Right cardiac atrium (tissue), 5 donors: Measurements from ENCODE around the gene PATL2. TPM values are rescaled to one million over a fixed set of nuclear protein-coding genes. Genes with fewer than 3 reads are reported as not detected.
A peak's percentile ranks its signal among the peaks of the same experiment; 100 is the strongest.

Experiments used
- ATAC-seq, 2 donors: fragments of 200-7000 bp; cut with Tn5 transposase; one replicate each; pipeline versions ENCODE4 v1.8.0 to v1.9.1; 2020; ENCODE audit warnings: moderate library complexity in 2 of 2, mild to moderate bottlenecking in 1 of 2
- DNase-seq, 3 donors: peaks; one replicate each; pipeline ENCODE4 v3.0.0-alpha.2; 2020
- H3K27ac ChIP-seq: one replicate; pipeline ENCODE4 v1.5.1; 2013; ENCODE audit warnings: mild to moderate bottlenecking, low read length, control low read depth, moderate library complexity
- H3K27me3 ChIP-seq: one replicate; pipeline ENCODE4 v1.6.1; 2013; ENCODE audit not compliant: control insufficient read depth, insufficient read depth
- H3K4me1 ChIP-seq: one replicate; pipeline ENCODE4 v1.6.1; 2013; ENCODE audit warnings: low read length; ENCODE audit not compliant: control insufficient read depth, insufficient read depth
- H3K4me3 ChIP-seq: one replicate; pipeline ENCODE4 v1.5.1; 2013; ENCODE audit warnings: low read length, control low read depth
- H3K9me3 ChIP-seq: one replicate; pipeline ENCODE4 v1.6.1; 2013; ENCODE audit warnings: low read length; ENCODE audit not compliant: control insufficient read depth
- WGBS: extraction: QIAGEN DNeasy Blood & Tissue Kit; methylation state at CpG from one replicate; pipeline ENCODE4 v1.1.7; 2013; 5-methylcytosine and 5-hydroxymethylcytosine counted together
- intact Hi-C, 4 donors: fragments of 100-400 bp; cut with DNase I; formaldehyde crosslinking; loops; one replicate each; pipeline versions ENCODE4 v1.11.0 to v1.14.0; 2022 to 2023
- polyA plus RNA-seq: library from polyadenylated mRNA; stranded (reverse); fragments of 200-250 nt; gene quantifications from one replicate; pipeline ENCODE4 v1.2.3, GENCODE V29; 2013
- total RNA-seq, 4 donors: library from RNA; stranded (reverse); fragmentation: NEBNext Ultra II Directional; extraction: Animal tissue kit (Norgen Biotek cat#: 25700); gene quantifications; one replicate each; pipeline ENCODE4 v1.2.1, GENCODE V29; 2021
- donor health status: healthy with polysubstance abuse.
- donor health status: DM: no; HTN: yes; CAD: no.
- donor health status: DM: no; HTN: no; CAD: no.
- donor health status: DM: no; HTN: yes; CAD: no; lungs with severe emphysema.
- donor health status: DM: yes; HTN: yes; CAD: no.

PATL2 gene
- total and polyA plus RNA-seq, 5 donors: 2.4 to 8.3 (median 4.7) TPM

DNA sequence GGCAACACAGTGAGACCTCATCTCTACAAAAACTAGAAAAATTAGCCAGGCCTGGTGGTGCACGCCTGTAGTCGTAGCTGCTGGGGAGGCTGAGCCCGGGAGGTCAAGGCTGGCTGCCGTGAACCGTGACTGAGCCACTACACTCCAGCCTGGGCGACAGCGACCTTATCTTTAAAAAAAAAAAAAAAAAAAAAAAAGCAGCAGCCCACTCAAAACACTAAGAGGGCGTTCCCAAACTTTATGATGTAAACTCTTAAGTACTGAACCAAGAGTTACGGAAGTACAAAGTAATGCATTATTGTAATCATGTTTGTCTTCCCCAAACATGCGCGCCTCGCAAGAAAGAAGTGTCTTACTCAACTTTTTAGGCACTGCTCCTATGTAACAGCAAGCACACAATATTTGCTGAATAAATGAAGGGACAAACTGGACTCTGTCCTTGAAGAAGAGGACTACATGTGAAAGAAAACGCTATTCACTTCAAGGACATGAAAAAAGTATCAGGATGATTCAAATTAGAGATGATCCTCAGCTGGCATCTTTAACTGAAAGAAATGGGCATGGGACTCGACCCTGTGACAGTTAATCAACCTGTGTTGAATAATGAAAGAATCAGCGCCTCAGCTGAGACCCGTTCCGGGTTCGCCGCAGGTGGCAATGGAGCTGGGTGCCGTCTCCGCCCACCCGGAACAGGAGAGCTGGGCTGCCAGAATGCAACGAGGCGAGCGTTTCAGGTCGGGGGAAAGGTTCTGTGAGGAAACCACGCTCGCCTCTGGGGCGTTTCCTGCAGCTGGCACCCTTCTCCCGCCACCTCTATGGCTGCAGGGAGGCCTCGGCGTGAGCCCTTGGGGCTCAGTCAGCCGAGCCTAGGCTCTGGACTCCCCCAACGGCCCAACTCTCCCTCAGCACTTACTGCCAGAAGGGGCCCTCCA, 48.4 kb downstream of the PATL2 start:
- H3K9me3 ChIP-seq: no peaks in the 10 kb centered on the region
- 10% methylated on average over 34 of the region's 34 CpGs for WGBS
- ATAC-seq (peak; percentile 73 to 84), DNase-seq (peak; percentile 73 to 87 (median 85))
- H3K27ac ChIP-seq: peak overlapping the region; percentile 91
- no peaks in the 10 kb centered on the region for H3K4me1 ChIP-seq
- peak overlapping the region; percentile 75 for H3K4me3 ChIP-seq
- intact Hi-C loops: loop anchor here in 3 of 4 donors (2.0 to 5.0 kb wide), 2 partner anchors 66 to 75 kb away; partner anchors contain the start of gene TRIM69 (in 2 of the 3)
- no peaks in the 10 kb centered on the region for H3K27me3 ChIP-seq

DNA sequence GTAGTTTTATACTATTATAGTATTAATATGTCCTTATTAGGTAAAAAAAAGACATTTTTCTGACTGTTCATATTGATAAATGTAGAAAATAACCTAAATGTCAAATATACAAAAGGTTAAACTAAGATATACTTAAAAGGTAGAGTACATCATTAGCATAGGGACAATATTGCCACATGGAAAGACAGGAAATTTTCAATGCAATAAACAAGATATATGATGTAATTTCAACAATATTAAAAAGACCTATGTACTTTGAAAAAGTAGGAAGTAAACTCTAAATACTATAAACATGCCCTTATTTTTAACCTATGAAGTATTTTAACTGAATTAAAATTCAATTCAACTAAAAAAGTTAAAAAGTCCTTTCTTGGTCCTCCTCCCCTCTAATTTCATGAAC, 49.5 kb downstream of the PATL2 start:
- Histone ChIP-seq H3K4me1 (no peaks in the 10 kb centered on the region), H3K4me3 (no peak overlapping the region), H3K27ac (no peak overlapping the region), H3K27me3 (no peaks in the 10 kb centered on the region), H3K9me3 (no peaks in the 10 kb centered on the region)
- intact Hi-C loops: loop anchor here in 2 of 4 donors (5.0 kb wide), 1 partner anchor 76 kb away; the partner anchor contains the start of gene TRIM69 (in 2 of the 2)
- DNase-seq: no peak
- no peak for ATAC-seq

GRCh38 chr15:44659056-44659455, 52.1 kb downstream of the PATL2 start:
- 90% methylated on average over 3 of the region's 3 CpGs for WGBS
- Histone ChIP-seq H3K4me1 (no peaks in the 10 kb centered on the region), H3K27me3 (no peaks in the 10 kb centered on the region), H3K9me3 (no peaks in the 10 kb centered on the region), H3K27ac (no peak overlapping the region), H3K4me3 (no peak overlapping the region)
- DNase-seq (no peak), ATAC-seq (no peak)
- intact Hi-C loops: no loop called here

GRCh38 chr15:44657378-44657777, 53.7 kb downstream of the PATL2 start:
- Histone ChIP-seq H3K27ac (no peak overlapping the region), H3K4me1 (no peaks in the 10 kb centered on the region), H3K4me3 (no peak overlapping the region), H3K27me3 (no peaks in the 10 kb centered on the region), H3K9me3 (no peaks in the 10 kb centered on the region)
- DNase-seq: no peak
- no peak for ATAC-seq
- intact Hi-C loops: no loop called here

DNA sequence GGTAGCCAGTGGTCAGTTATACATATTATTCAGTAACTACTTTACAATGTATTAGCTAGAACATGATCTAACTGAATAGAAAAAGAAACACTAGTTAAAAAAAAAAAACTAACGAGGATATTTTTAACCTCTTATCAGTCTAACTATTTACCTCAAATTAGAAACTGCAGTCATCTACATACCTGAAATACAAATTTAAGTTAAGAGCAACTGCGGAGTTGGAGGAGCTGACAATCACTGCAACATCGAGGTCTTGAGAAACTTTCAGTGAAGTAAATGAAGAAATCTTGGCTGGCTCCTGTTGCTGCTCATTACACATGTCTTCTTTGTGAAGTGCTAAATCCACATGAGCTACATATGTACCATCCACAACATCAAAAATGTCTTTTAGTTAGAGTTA, 54.2 kb downstream of the PATL2 start:
- H3K9me3 ChIP-seq: no peaks in the 10 kb centered on the region
- ATAC-seq (no peak), DNase-seq (no peak)
- no peak overlapping the region for H3K27ac ChIP-seq
- intact Hi-C loops: no loop called here
- no peak overlapping the region for H3K4me3 ChIP-seq
- no peaks in the 10 kb centered on the region for H3K27me3 ChIP-seq
- 65% methylated on average over 3 of the region's 3 CpGs for WGBS
- no peaks in the 10 kb centered on the region for H3K4me1 ChIP-seq

GRCh38 chr15:44656298-44656697, 54.8 kb downstream of the PATL2 start:
- H3K27ac ChIP-seq: no peak overlapping the region
- H3K4me1 ChIP-seq: no peaks in the 10 kb centered on the region
- H3K4me3 ChIP-seq: no peak overlapping the region
- WGBS: 90% methylated on average over 1 of the region's 1 CpG
- intact Hi-C loops: no loop called here
- no peaks in the 10 kb centered on the region for H3K9me3 ChIP-seq
- DNase-seq: no peak
- ATAC-seq: no peak
- H3K27me3 ChIP-seq: no peaks in the 10 kb centered on the region

GRCh38 chr15:44654858-44655257, 56.3 kb downstream of the PATL2 start:
- no peak for DNase-seq
- H3K27ac ChIP-seq: no peak overlapping the region
- H3K9me3 ChIP-seq: no peaks in the 10 kb centered on the region
- H3K4me1 ChIP-seq: no peaks in the 10 kb centered on the region
- no peaks in the 10 kb centered on the region for H3K27me3 ChIP-seq
- WGBS: 96% methylated on average over 6 of the region's 6 CpGs
- H3K4me3 ChIP-seq: no peak overlapping the region
- no peak for ATAC-seq
- intact Hi-C loops: no loop called here

DNA sequence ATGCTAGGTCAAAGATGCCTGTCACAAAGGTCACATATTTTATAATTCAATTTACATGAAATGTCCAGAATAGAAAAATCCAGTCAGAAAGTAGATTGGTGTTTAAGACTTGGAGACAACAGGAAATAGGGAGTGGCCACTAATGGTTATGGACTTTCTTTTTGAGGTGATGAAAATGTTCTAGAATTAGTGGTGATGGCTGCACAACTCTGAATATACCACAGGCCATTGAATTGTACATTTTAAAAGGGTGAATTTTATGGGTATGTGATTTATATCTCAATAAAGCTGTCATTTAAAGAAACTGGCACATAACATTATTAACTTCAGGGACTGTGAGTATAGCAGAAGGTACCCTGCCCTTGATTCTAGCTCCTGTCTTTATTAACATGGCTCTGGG, 63.5 kb downstream of the PATL2 start:
- Histone ChIP-seq H3K9me3 (no peaks in the 10 kb centered on the region), H3K4me3 (no peak overlapping the region), H3K4me1 (no peaks in the 10 kb centered on the region), H3K27me3 (no peaks in the 10 kb centered on the region), H3K27ac (no peak overlapping the region)
- no peak for ATAC-seq
- no peak for DNase-seq
- intact Hi-C loops: loop anchor here in 1 of 4 donors (10.0 kb wide), 1 partner anchor 53 kb away; no protein-coding TSS in a partner anchor

DNA sequence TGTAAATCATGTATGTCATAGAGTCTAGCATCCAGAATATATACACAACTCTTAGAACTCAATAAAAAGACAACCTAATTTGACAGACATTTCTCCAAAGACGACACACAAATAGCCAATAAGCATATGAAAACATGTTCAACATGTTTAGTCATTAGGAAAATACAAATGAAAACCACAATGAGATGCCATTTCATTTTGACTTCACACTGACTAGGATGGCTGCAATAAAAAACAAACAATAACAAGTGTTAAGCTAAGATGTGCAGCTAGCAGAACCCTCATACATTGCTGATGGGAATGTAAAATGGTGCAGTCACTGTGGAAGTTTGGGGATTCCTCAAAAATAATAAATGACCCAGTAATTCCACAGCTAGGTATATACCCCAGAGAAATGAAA, 64.1 kb downstream of the PATL2 start:
- Histone ChIP-seq H3K4me1 (no peaks in the 10 kb centered on the region), H3K4me3 (no peak overlapping the region), H3K27ac (no peak overlapping the region), H3K27me3 (no peaks in the 10 kb centered on the region), H3K9me3 (no peaks in the 10 kb centered on the region)
- intact Hi-C loops: loop anchor here in 1 of 4 donors (10.0 kb wide), 1 partner anchor 52 kb away; no protein-coding TSS in a partner anchor
- 92% methylated on average over 1 of the region's 1 CpG for WGBS
- DNase-seq (no peak), ATAC-seq (no peak)

DNA sequence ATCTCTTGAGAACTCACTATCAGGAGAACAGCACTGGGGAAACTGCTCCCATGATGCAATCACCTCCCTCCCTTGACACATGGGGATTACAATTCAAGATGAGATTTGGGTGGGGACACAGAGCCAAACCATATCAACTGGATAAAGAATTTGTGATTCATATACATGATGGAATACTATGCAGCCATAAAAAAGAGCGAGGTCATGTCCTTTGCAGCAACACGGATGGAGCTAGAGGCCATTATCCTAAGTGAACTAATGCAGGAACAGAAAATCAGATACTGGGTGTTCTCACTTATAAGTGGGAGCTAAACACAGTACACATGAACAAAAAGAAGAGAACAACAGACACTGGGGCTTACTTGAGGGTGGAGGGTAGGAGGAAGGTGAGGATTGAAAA, 64.7 kb downstream of the PATL2 start:
- intact Hi-C loops: loop anchor here in 1 of 4 donors (10.0 kb wide), 1 partner anchor 52 kb away; no protein-coding TSS in a partner anchor
- WGBS: 95% methylated on average over 2 of the region's 2 CpGs
- H3K27me3 ChIP-seq: no peaks in the 10 kb centered on the region
- no peak overlapping the region for H3K4me3 ChIP-seq
- no peak overlapping the region for H3K27ac ChIP-seq
- H3K4me1 ChIP-seq: no peaks in the 10 kb centered on the region
- no peak for ATAC-seq
- H3K9me3 ChIP-seq: no peaks in the 10 kb centered on the region
- DNase-seq: no peak

DNA sequence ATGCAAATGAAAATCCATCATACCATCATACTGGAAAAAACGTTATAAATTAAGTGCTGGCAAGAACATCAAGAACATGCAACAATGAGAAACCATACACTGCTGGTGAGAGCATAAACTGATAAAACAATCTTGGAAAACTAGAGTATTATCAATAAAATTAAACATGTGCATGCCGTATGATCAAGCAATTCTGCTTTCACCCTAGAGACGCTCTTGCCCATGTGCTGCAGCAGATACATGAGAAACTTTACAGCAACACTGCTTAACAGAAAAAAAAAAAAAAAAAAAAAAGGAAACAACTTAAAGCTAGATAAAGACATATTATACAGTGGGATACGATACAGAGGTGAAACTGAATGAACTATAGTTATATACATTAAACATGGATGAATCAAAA, 69.5 kb downstream of the PATL2 start:
- intact Hi-C loops: loop anchor here in 1 of 4 donors (10.0 kb wide), 1 partner anchor 47 kb away; no protein-coding TSS in a partner anchor
- no peak for ATAC-seq
- Histone ChIP-seq H3K4me1 (no peaks in the 10 kb centered on the region), H3K4me3 (no peak overlapping the region), H3K9me3 (no peaks in the 10 kb centered on the region), H3K27me3 (no peaks in the 10 kb centered on the region), H3K27ac (no peak overlapping the region)
- 86% methylated on average over 4 of the region's 4 CpGs for WGBS
- no peak for DNase-seq
